K562 (cell line): Measurements from ENCODE around the gene UPP1. TPM values are rescaled to one million over a fixed set of nuclear protein-coding genes. Genes with fewer than 3 reads are reported as not detected.

Source experiments
- ATAC-seq: fragments of 200-7000 bp; cut with Tn5 transposase; 3 replicates; pipeline ENCODE4 v1.9.1; 2020; ENCODE audit warnings: moderate library complexity
- BruUV-seq: library from RNA; stranded (reverse); fragments of 400-500 nt; replicated peaks from 2 replicates; lab custom pipeline; 2021; lab: Mats Ljungman, UMichigan
- CTCF ChIA-PET: fragments of 300-600 bp; formaldehyde crosslinking; extraction: SDS; loops from one replicate; lab custom pipeline; 2021; ENCODE audit warnings: low intra/inter-chr PET ratio; lab: Yijun Ruan, JAX
- POLR2A ChIA-PET: fragments of 300-600, 350-650 bp; sonication (Branson Sonifier 250); formaldehyde crosslinking; extraction: SDS; loops from one replicate; lab custom pipeline; 2021; ENCODE audit warnings: antibody characterized with exemption, inconsistent platforms; lab: Yijun Ruan, JAX
- DNase-seq, 4 experiments: peaks; one replicate each; pipeline versions ENCODE4 v3.0.0 to v3.0.0-alpha.2; 2011 to 2018; ENCODE audit warnings: low spot score in 3 of 4, mixed read lengths in 3 of 4; ENCODE audit errors: extremely low read depth in 1 of 4
- FAIRE-seq: peaks from 2 replicates; lab custom pipeline; 2011; peaks lifted over from hg19 to GRCh38; lab: Jason Lieb, UNC
- H2AFZ ChIP-seq: 2 replicates; pipeline ENCODE4 v1.6.0; 2011; ENCODE audit warnings: low read depth, low read length, control low read depth, inconsistent platforms
- H3K27ac ChIP-seq: fragments of 200-600 bp; 3 replicates; pipeline ENCODE4 v1.8.0; 2011; ENCODE audit warnings: low read depth, mild to moderate bottlenecking, control low read depth, inconsistent platforms, low read length, moderate library complexity, mixed read lengths; ENCODE audit errors: extremely low read depth
- H3K27me3 ChIP-seq, 2 experiments: fragments of 300-600 bp in 1 of 2; 2 replicates in 1 of 2; 3 replicates in 1 of 2; pipeline versions ENCODE4 v1.6.0 to v1.8.0; 2011; ENCODE audit warnings: inconsistent platforms in 2 of 2, low read length in 2 of 2, mild to moderate bottlenecking in 1 of 2, mixed read lengths in 1 of 2, moderate library complexity in 1 of 2; ENCODE audit not compliant: control insufficient read depth in 2 of 2, insufficient read depth in 2 of 2
- H3K36me3 ChIP-seq: fragments of 300-600 bp; 3 replicates; pipeline ENCODE4 v1.8.0; 2011; ENCODE audit warnings: mild to moderate bottlenecking, low read length, inconsistent platforms; ENCODE audit not compliant: control insufficient read depth, insufficient read depth
- H3K4me1 ChIP-seq, 2 experiments: fragments of 200-600 bp in 1 of 2; replicated peaks in 1 of 2; 2 replicates in 1 of 2; 3 replicates in 1 of 2; pipeline versions ENCODE4 v1.5.1 to v1.8.0; 2011; ENCODE audit warnings: inconsistent platforms in 2 of 2, low read length in 2 of 2, mild to moderate bottlenecking in 1 of 2, mixed read lengths in 1 of 2, moderate library complexity in 1 of 2; ENCODE audit not compliant: control insufficient read depth in 2 of 2, insufficient read depth in 2 of 2
- H3K4me2 ChIP-seq: 2 replicates; pipeline ENCODE4 v1.6.1; 2011; ENCODE audit warnings: low read length, control low read depth, inconsistent platforms, mixed read lengths; ENCODE audit not compliant: insufficient read depth
- H3K4me3 ChIP-seq: fragments of 200-600 bp; sonication (generic), shearing (Covaris generic); 2 replicates; pipeline ENCODE4 v1.5.1; 2016; ENCODE audit warnings: control low read depth, inconsistent platforms
- H3K79me2 ChIP-seq: fragments of 200-600 bp; 3 replicates; pipeline ENCODE4 v1.8.0; 2011; ENCODE audit warnings: low read length, inconsistent platforms; ENCODE audit not compliant: control insufficient read depth, insufficient read depth
- H3K9ac ChIP-seq, 2 experiments: 2 replicates each; pipeline versions ENCODE4 v1.6.0 to v1.6.1; 2011; ENCODE audit warnings: low read depth in 2 of 2, low read length in 2 of 2, control low read depth in 1 of 2, inconsistent platforms in 1 of 2, mild to moderate bottlenecking in 1 of 2, mixed read lengths in 1 of 2; ENCODE audit not compliant: insufficient read depth in 1 of 2
- H3K9me1 ChIP-seq: one replicate; pipeline ENCODE4 v1.6.0; 2011; ENCODE audit warnings: inconsistent platforms, mild to moderate bottlenecking, low read length, moderate library complexity; ENCODE audit not compliant: control insufficient read depth, insufficient read depth
- H3K9me3 ChIP-seq: replicated peaks from 2 replicates; pipeline ENCODE4 v1.5.1; 2011; ENCODE audit warnings: low read depth, low read length, inconsistent platforms; ENCODE audit not compliant: control insufficient read depth, insufficient read depth
- H4K20me1 ChIP-seq: replicated peaks from 2 replicates; pipeline ENCODE4 v1.6.1; 2011; ENCODE audit warnings: low read length, inconsistent platforms, mixed read lengths; ENCODE audit not compliant: control insufficient read depth, insufficient read depth
- CCAR2 ChIP-seq: fragments of 200-400 bp; formaldehyde crosslinking; IDR thresholded peaks from 2 replicates; pipeline ENCODE4 v1.6.1; 2017; ENCODE audit warnings: mild to moderate bottlenecking, low read depth, low read length
- E2F1 ChIP-seq: sonication (generic); formaldehyde crosslinking; IDR thresholded peaks from 2 replicates; pipeline ENCODE4 v1.8.1; 2023; ENCODE audit warnings: mild to moderate bottlenecking, missing genetic modification reagents, moderate library complexity
- ELF4 ChIP-seq: fragments of 450-650 bp; formaldehyde crosslinking; IDR thresholded peaks from 2 replicates; pipeline ENCODE4 v1.4.0; 2022; ENCODE audit warnings: missing genetic modification characterization
- FOXJ2 ChIP-seq: fragments of 200-800 bp; sonication (Bioruptor generic); IDR thresholded peaks from 2 replicates; pipeline ENCODE4 v1.6.1; 2016; ENCODE audit warnings: missing genetic modification characterization, missing compliant biosample characterization
- HNRNPUL1 ChIP-seq: fragments of 200-400 bp; formaldehyde crosslinking; IDR thresholded peaks from 2 replicates; pipeline ENCODE4 v1.6.1; 2017; ENCODE audit warnings: low read length
- MAX ChIP-seq: sonication (generic); formaldehyde crosslinking; IDR thresholded peaks from 2 replicates; pipeline ENCODE4 v1.9.0; 2022; ENCODE audit warnings: mild to moderate bottlenecking, missing genetic modification reagents
- NCOR1 ChIP-seq: fragments of 450-650 bp; IDR thresholded peaks from 2 replicates; pipeline ENCODE4 v1.6.1; 2016; ENCODE audit warnings: mild to moderate bottlenecking, moderate library complexity
- NFE2L1 ChIP-seq: fragments of 450-650 bp; IDR thresholded peaks from 2 replicates; pipeline ENCODE4 v1.6.1; 2016; ENCODE audit warnings: missing genetic modification characterization, low read depth, mild to moderate bottlenecking, missing compliant biosample characterization, moderate library complexity, borderline replicate concordance
- POLR2G ChIP-seq: fragments of 200-400 bp; formaldehyde crosslinking; IDR thresholded peaks from 2 replicates; pipeline ENCODE4 v1.6.1; 2017; ENCODE audit warnings: low read depth, mild to moderate bottlenecking, antibody characterized with exemption, low read length, moderate library complexity
- PTRF ChIP-seq: fragments of 450-650 bp; IDR thresholded peaks from 2 replicates; pipeline ENCODE4 v1.6.1; 2016; ENCODE audit warnings: mild to moderate bottlenecking, missing genetic modification characterization, missing compliant biosample characterization
- PTTG1 ChIP-seq: fragments of 450-650 bp; IDR thresholded peaks from 2 replicates; pipeline ENCODE4 v1.6.1; 2016; ENCODE audit warnings: low read depth, mild to moderate bottlenecking, missing genetic modification characterization, missing compliant biosample characterization
- ZBED1 ChIP-seq: IDR thresholded peaks from 2 replicates; pipeline ENCODE4 v1.6.1; 2014
- ZBTB17 ChIP-seq: fragments of 450-650 bp; formaldehyde crosslinking; IDR thresholded peaks from 2 replicates; pipeline ENCODE4 v1.4.0; 2020; ENCODE audit warnings: mild to moderate bottlenecking
- ZNF224 ChIP-seq: sonication (generic); formaldehyde crosslinking; IDR thresholded peaks from 2 replicates; pipeline ENCODE4 v1.8.0; 2022; ENCODE audit warnings: mild to moderate bottlenecking, missing genetic modification reagents
- ZNF41 ChIP-seq: fragments of 250-450 bp; sonication (Bioruptor Pico); conservative IDR thresholded peaks from 2 replicates; pipeline ENCODE4 v1.4.0; 2020; ENCODE audit warnings: mild to moderate bottlenecking
- WGBS: fragments of 100-300 bp; shearing (Covaris generic); methylation state at CpG from one replicate; pipeline ENCODE4 v1.1.6; 2016; ENCODE audit warnings: low coverage, mixed read lengths; ENCODE audit not compliant: insufficient coverage; ENCODE audit errors: missing lambda C conversion rate; 5-methylcytosine and 5-hydroxymethylcytosine counted together
- in situ Hi-C: fragments of 300-500 bp; cut with MboI; formaldehyde crosslinking; loops from 4 replicates; pipeline ENCODE4 v1.15.0; 2018; ENCODE audit warnings: inconsistent platforms, mixed read lengths
- intact Hi-C: fragments of 100-400 bp; cut with micrococcal nuclease; formaldehyde crosslinking; loops from 2 replicates; pipeline ENCODE4 v1.14.2; 2022
- polyA plus RNA-seq, 8 experiments: library from polyadenylated mRNA; depleted of rRNA in 4 of 8; stranded (reverse) in 5 of 8; unstranded in 3 of 8; fragments of >200 nt; fragmentation: Nextera tagmentation in 2 of 8; fragmentation: Illumina TruSeq in 1 of 8; extraction: Ambion mirVana in 2 of 8; extraction: Trizol in 1 of 8; gene quantifications; 2 replicates each; pipeline versions ENCODE4 v1.2.1 to v1.2.3, GENCODE V29; 2011 to 2014; ENCODE audit warnings: inconsistent platforms in 1 of 8, missing spikeins in 1 of 8
- total RNA-seq, 7 experiments: library from RNA; depleted of rRNA in 6 of 7; stranded (reverse); fragments of >200 nt in 6 of 7; fragmentation: Illumina TruSeq in 2 of 7; extraction: Trizol in 2 of 7; gene quantifications; 2 replicates each; pipeline versions ENCODE4 v1.2.1 to v1.2.3, GENCODE V29; 2011 to 2021; ENCODE audit warnings: low replicate concordance in 1 of 7

UPP1 gene
- total and polyA plus RNA-seq, 9 of the 15 experiments (the other 6 are each of a cell fraction or from before 2014, with no cell fraction given) = 0.38 to 2.4 (median 0.61) TPM

GRCh38 chr7:48107926-48108472 lies 18.9 kb downstream of the UPP1 start (continued):
- TF ChIP-seq FOXJ2 (no peak), ELF4 (CRISPR knock-in tag) (no peak), PTTG1 (tag) (no peak), ZNF41 (CRISPR knock-in tag) (no peak), ZNF224 (CRISPR knock-in tag) (no peak), NFE2L1 (tag) (no peak), POLR2G (no peak), PTRF (no peak), MAX (no peak)
- TF ChIP-seq, all 486 proteins: peak for 0

DNA sequence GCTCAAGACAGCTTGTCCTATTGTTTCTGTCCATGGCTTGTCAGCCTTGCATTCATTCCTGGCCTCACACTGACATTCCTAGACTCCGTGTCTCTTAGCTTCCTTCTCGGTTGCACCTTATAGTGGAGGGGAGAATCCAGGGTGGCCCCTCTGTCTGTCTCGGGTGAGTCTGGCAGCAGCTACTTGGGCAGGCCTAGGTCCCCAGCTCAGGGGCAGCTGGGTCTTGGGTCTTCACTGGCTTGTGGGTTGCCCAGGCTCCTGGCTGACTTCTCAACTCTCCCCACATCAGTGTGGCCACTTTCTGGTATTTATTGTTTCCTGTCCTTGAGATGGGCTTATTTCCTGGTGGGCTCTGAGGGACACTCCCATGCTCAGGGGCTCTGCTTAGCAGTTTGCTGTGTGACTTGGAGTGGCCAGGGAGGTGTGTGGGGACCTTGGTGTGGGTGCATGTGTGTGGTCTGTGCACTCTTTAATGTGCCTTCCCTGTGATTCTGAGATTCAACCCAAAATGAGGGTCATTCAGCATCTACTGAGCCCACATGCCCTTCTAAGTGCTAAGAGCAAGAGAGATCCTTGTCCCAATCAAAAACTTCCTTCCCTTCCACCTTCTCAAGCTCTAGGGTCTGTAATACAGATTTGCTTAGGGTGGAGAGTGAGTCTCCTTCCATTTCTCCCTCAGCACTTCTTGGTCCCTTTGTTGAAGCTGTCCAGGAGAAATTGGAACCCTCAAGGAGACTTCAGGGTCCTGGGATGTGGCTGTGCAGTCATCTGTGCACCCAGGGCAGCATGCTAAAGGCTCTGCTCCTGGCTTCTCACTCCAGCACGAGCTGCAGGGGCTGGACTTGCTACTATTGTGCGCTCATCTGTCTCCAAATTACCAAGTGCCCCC lies 20.1 kb downstream of the UPP1 start:
- Histone ChIP-seq H3K9me3 (no peaks in the 10 kb centered on the region), H3K4me1 (peaks cover 0 to 4% of the 10 kb centered on the region in 2 experiments; a peak in 1 of 5 replicates), H3K36me3 (no peaks in the 10 kb centered on the region), H3K9me1 (no peaks in the 10 kb centered on the region), H3K9ac (no peak overlapping the region), H3K79me2 (no peaks in the 10 kb centered on the region), H3K27me3 (peaks cover 0 to 29% of the 10 kb centered on the region in 2 experiments; a peak in 2 of 5 replicates), H3K4me3 (no peak overlapping the region), H3K27ac (no peak overlapping the region), H2AFZ (no peak overlapping the region), H3K4me2 (no peak overlapping the region), H4K20me1 (peaks cover 5% of the 10 kb centered on the region)
- intact Hi-C loops = no loop called here
- WGBS = 2% methylated on average over 5 of the region's 5 CpGs
- TF ChIP-seq HNRNPUL1 = no peak
- no peak for TF ChIP-seq E2F1 (CRISPR knock-in tag)
- no peak for TF ChIP-seq NCOR1
- TF ChIP-seq CCAR2 = no peak
- TF ChIP-seq ZBED1 = no peak
- no peak for TF ChIP-seq ZBTB17
- BruUV-seq = no TSS peak
- ATAC-seq = no peak
- ChIA-PET CTCF (interaction anchor here (0.7 to 5.2 kb wide), 4 partner anchors 117 to 164 kb away, joined by 3 to 39 read pairs (median 3); no protein-coding TSS in a partner anchor), POLR2A (interaction anchor here (0.8 kb wide), 1 partner anchor 182 kb away, joined by 3 read pairs; no protein-coding TSS in a partner anchor)
- no peak for FAIRE-seq
- in situ Hi-C loops = no loop called here
- DNase-seq = no peak
